Psoas muscle (tissue), 8 donors: Measurements from ENCODE around the gene ATG4C. TPM values are rescaled to one million over a fixed set of nuclear protein-coding genes. Genes with fewer than 3 reads are reported as not detected.

Experiments used
- ATAC-seq, 4 donors: fragments of 200-7000 bp; cut with Tn5 transposase; one replicate each; pipeline ENCODE4 v1.9.1; 2020; ENCODE audit warnings: moderate library complexity in 3 of 4, mild to moderate bottlenecking in 2 of 4
- DNase-seq, 2 donors: peaks; one replicate each; pipeline ENCODE4 v3.0.0-alpha.2; 2020
- H3K27ac ChIP-seq: fragments of 200-600 bp; one replicate; pipeline ENCODE4 v1.8.0; 2022
- H3K27me3 ChIP-seq, 3 donors: fragments of 200-600 bp in 1 of 3; one replicate each; pipeline versions ENCODE4 v1.6.1 to v1.8.0; 2013 to 2022; ENCODE audit warnings: low read length in 2 of 3, mild to moderate bottlenecking in 2 of 3, moderate library complexity in 1 of 3; ENCODE audit not compliant: insufficient read depth in 3 of 3
- H3K36me3 ChIP-seq, 2 donors: fragments of 200-600 bp in 1 of 2; one replicate each; pipeline versions ENCODE4 v1.6.1 to v1.8.0; 2013 to 2022; ENCODE audit warnings: low read depth in 1 of 2, mild to moderate bottlenecking in 1 of 2, moderate library complexity in 1 of 2; ENCODE audit not compliant: insufficient read depth in 1 of 2
- H3K4me1 ChIP-seq: fragments of 200-600 bp; one replicate; pipeline ENCODE4 v1.8.0; 2022
- H3K4me3 ChIP-seq: fragments of 200-600 bp; one replicate; pipeline ENCODE4 v1.8.0; 2022; ENCODE audit warnings: mild to moderate bottlenecking
- H3K9me3 ChIP-seq: fragments of 200-600 bp; one replicate; pipeline ENCODE4 v1.8.0; 2022
- CTCF ChIP-seq: fragments of 200-600 bp; IDR thresholded peaks from one replicate; pipeline ENCODE4 v1.8.0; 2022; ENCODE audit warnings: antibody characterized with exemption
- WGBS, 3 donors: extraction: QIAGEN DNeasy Blood & Tissue Kit; methylation state at CpG; one replicate each; pipeline versions ENCODE4 v1.1.6 to v1.1.7; 2013; 5-methylcytosine and 5-hydroxymethylcytosine counted together
- intact Hi-C, 2 donors: fragments of 100-400 bp; cut with DNase I; formaldehyde crosslinking; loops; one replicate each; pipeline versions ENCODE4 v1.11.0 to v1.14.2; 2022
- polyA plus RNA-seq, 3 donors: library from polyadenylated mRNA; stranded (reverse); fragments of 200-250 nt; gene quantifications; one replicate each; pipeline ENCODE4 v1.2.3, GENCODE V29; 2013
- total RNA-seq, 4 donors: library from RNA; stranded (reverse); fragmentation: NEBNext Ultra II Directional in 2 of 4; extraction: Animal tissue kit (Norgen Biotek cat#: 25700) in 2 of 4; gene quantifications; one replicate each; pipeline versions ENCODE4 v1.2.1 to v1.2.4, GENCODE V29; 2021 to 2023
- donor health status: healthy with polysubstance abuse.
- donor health status: DM: no; HTN: no; CAD: no; lungs with moderate emphysema.
- donor health status: Bipolar disorder and iron deficiency.
- donor health status: healthy.
- donor health status: DM: yes; HTN: yes; CAD: no.
- donor health status: DM: no; HTN: no; CAD: no.
- donor health status: DM: no; HTN: no; CAD: no.
- donor health status: DM: yes; HTN: yes; CAD: no.

Gene ATG4C
- total and polyA plus RNA-seq, 7 donors: 3.3 to 8.3 (median 5.1) TPM

DNA sequence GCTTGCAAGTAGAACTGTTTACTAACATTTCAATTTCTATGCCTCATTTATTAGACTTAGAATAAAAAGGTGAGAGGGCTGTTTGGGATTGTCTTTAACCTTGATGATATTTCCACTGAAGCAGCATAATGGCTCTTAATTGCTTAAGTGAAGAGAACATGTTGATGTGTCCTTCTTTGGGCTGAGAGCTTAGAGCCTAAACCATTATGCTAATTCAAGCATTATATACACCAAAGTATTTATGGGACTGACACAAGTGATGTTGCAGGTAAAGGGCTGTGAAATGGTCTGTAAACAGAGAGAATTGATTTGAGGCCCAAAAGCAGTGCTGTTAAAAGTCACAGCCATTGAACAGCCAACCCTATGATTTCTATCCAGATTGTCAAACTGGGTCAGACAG is 113.9 kb downstream of the ATG4C start:
- H3K27ac ChIP-seq: no peak overlapping the region
- DNase-seq: no peak
- H3K4me1 ChIP-seq: no peaks in the 10 kb centered on the region
- TF ChIP-seq CTCF: no peak
- intact Hi-C loops: no loop called here
- no peak overlapping the region for H3K4me3 ChIP-seq
- ATAC-seq: no peak
- H3K27me3 ChIP-seq: peaks cover 0 to 8% (median 0%) of the 10 kb centered on the region in 3 donors
- no peaks in the 10 kb centered on the region for H3K9me3 ChIP-seq
- H3K36me3 ChIP-seq: no peaks in the 10 kb centered on the region

- no peak for TF ChIP-seq CTCF
- Histone ChIP-seq H3K9me3 (no peaks in the 10 kb centered on the region), H3K36me3 (no peaks in the 10 kb centered on the region), H3K4me3 (no peak overlapping the region), H3K4me1 (no peaks in the 10 kb centered on the region), H3K27me3 (peaks cover 0 to 1% (median 0%) of the 10 kb centered on the region in 3 donors), H3K27ac (no peak overlapping the region)
- DNase-seq (no peak), ATAC-seq (no peak)
- intact Hi-C loops: no loop called here
- 84 to 90% (median 90%) methylated on average over 1 of the region's 1 CpG for WGBS, 3 donors
Measured at GRCh38 chr1:62900566-62900965, 116.6 kb downstream of the ATG4C start.

GRCh38 chr1:62901650-62902049 is 117.7 kb downstream of the ATG4C start:
- DNase-seq (no peak), ATAC-seq (no peak)
- Histone ChIP-seq H3K9me3 (no peaks in the 10 kb centered on the region), H3K27me3 (no peaks in the 10 kb centered on the region), H3K36me3 (no peaks in the 10 kb centered on the region), H3K4me3 (no peak overlapping the region), H3K27ac (no peak overlapping the region), H3K4me1 (no peaks in the 10 kb centered on the region)
- no peak for TF ChIP-seq CTCF
- intact Hi-C loops: no loop called here
- WGBS, 3 donors: 75 to 94% (median 81%) methylated on average over 1 of the region's 1 CpG

DNA sequence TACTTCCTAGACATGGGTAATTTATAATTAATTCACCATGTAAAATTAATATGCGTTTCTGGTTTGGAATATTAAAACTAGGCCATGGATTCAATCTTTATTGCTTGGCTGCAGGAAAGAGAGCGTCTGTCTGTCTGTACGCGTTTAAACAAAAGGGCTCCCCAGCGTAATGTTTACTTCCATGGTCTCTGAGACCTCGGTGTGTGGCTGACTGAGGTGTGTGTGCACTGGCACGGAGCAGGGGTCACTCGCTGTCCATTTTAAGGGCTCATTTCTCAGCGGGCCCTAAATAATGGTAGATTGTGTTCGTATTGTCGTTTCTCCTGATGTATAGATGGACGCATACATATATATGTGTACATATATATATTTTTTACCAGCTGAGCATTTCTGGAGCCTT is 119.6 kb downstream of the ATG4C start:
- no peak for ATAC-seq
- WGBS, 3 donors: 79 to 86% (median 82%) methylated on average over 12 of the region's 12 CpGs
- TF ChIP-seq CTCF: no peak
- no peaks in the 10 kb centered on the region for H3K9me3 ChIP-seq
- H3K27me3 ChIP-seq: no peaks in the 10 kb centered on the region
- no peaks in the 10 kb centered on the region for H3K36me3 ChIP-seq
- no peaks in the 10 kb centered on the region for H3K4me1 ChIP-seq
- H3K4me3 ChIP-seq: no peak overlapping the region
- no peak overlapping the region for H3K27ac ChIP-seq
- DNase-seq: no peak
- intact Hi-C loops: no loop called here
